HT1080 (cell line): ENCODE measurements around the gene GM2A. TPM values are rescaled to one million over a fixed set of nuclear protein-coding genes. Genes with fewer than 3 reads are reported as not detected.
"Not testable (repeated sequence)": the region's sequence is repeated elsewhere in the genome, so short reads cannot be mapped to it uniquely, and the experiment has no call there.

Source experiments
- DNase-seq: peaks from one replicate; pipeline ENCODE4 v3.0.0-alpha.2; 2015; ENCODE audit warnings: low read depth
- total RNA-seq: library from RNA; depleted of rRNA; stranded (reverse); fragments of >200 nt; shearing (Covaris generic); gene quantifications from 2 replicates; pipeline ENCODE4 v1.2.3, GENCODE V29; 2014

The GM2A gene
- total RNA-seq, 1 experiment from 2014 or later, result 20.3 TPM

DNA sequence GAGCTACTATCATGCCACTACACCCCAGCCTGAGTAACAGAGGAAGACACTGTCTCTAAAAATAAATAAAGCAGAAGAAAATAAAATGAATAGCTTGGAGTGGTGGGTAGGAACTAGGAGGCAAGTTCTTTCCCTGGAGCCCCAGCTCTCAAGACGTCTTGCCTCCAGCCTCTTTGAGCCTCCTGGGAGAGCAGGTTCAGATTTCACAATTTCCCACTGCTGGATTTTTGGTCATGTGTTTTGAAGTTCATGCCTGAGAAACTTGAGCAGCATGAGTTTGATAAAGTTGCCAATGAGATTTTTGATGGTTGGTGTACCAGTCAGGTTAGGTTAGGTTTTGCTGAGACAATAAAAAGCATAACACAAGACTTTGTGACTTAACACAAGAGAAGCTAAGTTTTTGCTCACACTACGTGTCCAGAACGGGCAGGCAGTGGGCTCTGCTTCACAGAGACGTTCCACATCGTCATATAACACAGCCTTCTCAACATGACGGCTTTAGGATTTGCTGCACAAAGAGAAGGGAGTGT lies 25.0 kb upstream of the GM2A start:
- DNase-seq, result no peak

DNA sequence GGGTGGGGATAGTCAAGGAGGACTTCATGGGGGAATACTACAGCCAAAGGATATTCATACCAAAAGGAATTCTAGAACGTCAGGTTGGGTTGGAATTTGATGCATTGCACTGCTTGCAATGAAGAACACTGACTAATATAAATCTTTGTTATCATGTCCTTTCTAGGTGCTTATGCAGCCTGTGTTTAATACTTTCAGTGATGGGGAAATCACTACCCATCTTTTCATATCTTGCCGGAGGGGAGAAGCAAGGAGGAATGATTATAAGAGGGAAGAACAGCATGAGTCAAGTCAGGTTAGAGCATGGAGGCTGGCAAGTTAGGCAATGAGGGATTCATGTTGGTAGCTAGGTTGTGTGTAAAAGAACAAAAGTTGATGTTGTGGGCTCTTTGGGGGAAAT lies 24.0 kb upstream of the GM2A start:
- no peak for DNase-seq

DNA sequence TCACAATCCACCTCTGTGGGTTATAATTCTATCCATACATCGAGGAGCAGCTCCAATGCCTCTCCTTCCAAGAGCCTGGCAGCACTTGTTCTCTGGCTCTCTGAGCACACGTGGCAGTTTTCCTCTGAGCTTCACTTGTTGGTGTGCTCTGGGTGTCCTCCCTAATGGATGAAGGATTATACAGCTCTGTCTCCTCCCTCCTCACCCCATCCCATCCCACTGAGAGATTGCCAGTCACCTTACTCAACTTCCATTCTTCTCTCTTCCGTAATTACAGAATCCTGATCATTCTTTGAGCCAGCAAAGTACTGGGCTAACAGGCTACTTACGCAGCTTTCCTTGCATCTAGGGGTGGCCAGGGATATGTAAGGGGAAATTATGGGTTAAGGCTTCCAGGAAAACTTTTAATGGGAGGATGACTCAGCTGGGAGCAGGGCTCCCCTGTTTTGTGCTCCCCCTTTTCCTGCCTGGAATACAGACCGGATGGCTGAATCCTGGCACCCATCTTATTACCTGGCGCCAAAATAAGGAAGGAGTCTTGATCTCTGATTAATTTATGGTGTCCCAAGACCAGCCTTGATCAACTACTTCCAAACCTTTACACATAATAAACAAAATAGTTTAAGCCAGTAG lies 22.8 kb upstream of the GM2A start:
- DNase-seq, result no peak

DNA sequence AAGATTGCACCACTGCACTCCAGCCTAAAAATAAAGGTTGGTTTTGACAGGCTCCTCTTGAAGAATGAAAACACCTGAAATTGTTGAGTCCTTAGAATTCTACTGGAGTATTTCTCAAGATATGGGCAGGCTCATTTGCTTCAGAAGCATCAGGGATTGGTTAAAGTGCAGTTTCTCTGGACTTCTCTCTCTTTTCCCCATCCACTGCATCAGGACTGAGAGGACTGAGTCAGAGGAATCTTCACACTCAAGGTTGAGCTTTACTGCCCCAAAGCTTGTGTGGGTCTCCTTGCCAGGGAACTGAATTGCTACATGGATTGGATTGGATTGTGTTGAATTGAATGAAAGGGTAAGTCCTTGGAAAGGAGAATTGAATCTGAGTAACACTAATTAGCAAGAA lies 21.6 kb upstream of the GM2A start:
- DNase-seq, result no peak

DNA sequence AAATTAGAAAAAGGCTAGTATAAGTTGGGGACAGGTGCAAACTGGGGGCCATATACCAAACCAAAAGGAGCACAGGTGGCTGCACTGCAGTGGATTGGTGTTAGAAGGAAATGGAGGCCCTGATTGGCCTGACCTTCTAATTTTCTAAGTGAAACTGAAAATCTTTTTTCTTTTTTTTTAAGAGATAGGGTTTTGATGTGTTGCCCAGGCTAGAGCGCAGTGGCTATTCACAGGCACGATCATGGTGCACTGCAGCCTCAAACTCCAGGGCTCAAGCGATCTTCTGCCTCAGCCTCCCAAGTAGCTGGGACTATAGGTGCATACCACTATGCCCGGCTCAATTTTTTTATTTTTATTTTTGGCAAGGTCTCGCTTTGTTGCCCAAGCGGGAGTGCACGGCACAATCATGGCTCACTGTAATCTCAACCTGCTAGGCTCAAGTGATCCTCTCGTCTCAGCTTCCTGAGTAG lies 19.3 kb upstream of the GM2A start:
- DNase-seq, result no peak

DNA sequence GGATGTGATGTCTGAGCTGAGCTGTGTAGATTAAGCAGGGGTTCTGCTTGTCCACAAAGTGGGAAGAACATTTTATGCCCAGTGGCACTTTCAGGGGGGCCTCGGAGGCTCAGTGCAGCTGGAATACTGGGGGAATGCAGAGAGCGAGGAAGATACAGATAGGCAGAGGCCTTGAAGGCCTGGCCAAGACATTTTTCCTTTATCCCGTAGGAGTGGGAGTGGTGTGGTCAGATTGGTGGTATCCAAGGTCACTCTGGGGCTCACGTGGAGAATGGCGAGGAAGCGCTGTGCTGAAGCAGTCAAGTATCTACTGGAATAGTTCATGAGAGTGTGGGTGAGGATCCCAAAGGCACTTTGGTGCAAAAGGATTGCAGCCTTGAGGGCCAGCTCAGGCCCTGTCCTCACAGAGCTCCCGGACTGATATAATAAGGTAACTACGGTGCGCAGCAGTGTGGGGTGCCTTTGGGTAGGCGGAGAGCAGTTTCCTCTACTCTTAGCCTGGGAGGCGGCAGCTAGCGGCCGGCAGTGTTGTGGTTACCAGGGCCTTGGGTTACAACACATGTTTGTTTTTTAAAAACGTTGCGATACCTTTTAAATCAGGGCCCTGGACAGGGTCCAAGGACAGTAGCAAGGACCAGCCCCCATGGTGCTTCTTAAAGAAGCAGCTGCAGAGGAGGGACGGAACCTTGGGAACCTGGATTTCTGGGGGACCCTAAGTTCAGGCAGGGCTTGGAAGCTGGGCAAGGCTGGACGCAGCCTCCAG lies 18.3 kb upstream of the GM2A start:
- peak; percentile 54 for DNase-seq

DNA sequence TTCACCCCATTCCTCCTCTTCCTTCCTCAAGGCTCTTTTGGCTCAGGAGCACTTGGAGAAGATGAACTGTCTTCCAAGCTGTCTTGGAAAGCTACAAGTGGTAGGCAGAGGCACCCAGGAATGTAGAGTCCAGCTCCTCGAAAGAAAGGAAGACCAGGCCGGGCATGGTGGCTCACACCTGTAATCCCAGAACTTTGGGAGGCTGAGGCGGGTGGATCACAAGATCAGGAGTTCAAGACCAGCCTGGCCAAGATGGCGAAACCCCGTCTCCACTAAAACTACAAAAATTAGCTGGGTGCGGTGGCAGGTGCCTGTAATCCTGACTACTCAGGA lies 17.8 kb upstream of the GM2A start:
- not testable (repeated sequence) for DNase-seq

DNA sequence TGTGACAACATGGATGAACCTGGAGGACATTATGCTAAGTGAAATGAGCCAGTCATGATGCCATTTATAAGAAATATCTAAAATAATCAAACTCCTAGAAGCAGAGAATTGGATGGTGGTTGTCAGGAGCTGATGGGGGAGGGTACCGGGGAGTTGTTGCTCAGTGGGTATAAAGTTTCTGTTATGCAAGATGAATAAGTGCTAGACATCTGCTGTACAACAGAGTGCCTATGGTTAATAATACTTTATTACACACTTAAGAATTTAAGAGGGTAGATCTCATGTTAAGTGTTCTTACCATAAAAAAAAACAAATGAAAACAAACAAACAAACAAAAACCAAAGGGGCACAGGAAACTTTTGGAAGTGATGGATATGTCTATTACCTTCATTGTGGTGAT lies 16.1 kb upstream of the GM2A start:
- no peak for DNase-seq

DNA sequence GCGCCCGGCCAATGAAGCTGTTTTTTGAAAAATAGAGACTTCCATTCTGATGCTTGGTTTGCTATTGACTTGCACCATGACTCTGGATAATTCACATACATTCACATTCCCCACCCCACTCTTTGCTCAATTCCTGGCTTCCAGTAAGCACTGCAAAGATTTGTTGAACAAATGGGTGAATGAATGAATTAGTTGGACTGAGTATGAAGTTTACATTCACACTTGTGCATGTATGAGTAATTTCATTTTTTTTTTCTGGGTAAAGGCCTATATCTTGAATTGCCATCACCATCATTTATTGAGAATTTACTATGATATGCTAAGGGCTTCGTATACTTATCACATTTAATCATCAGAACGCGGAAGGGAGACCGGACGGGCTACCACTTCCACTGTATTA lies 15.3 kb upstream of the GM2A start:
- no peak for DNase-seq

DNA sequence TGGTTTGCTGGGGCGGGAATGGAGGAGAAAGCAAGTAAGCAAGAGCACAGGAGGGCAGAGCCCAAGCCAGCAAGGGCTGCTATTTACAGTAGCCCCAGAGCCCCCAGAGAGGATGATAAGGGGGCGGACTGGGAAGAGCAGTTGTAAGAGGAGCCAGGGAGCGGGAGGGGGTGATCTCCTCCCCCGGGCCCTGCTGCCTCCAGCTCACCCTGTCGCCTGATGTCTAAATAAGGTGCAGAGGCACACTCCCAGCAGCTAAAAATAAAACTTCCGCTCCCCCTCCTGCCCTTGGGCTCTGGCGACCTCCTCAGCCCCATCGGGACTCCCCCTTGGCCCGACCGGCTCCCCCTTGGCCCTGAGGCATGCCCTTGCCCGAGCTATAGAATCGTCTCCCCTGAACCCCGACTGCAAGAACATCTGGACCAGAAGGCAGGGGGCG lies 14.7 kb upstream of the GM2A start:
- DNase-seq, result no peak

DNA sequence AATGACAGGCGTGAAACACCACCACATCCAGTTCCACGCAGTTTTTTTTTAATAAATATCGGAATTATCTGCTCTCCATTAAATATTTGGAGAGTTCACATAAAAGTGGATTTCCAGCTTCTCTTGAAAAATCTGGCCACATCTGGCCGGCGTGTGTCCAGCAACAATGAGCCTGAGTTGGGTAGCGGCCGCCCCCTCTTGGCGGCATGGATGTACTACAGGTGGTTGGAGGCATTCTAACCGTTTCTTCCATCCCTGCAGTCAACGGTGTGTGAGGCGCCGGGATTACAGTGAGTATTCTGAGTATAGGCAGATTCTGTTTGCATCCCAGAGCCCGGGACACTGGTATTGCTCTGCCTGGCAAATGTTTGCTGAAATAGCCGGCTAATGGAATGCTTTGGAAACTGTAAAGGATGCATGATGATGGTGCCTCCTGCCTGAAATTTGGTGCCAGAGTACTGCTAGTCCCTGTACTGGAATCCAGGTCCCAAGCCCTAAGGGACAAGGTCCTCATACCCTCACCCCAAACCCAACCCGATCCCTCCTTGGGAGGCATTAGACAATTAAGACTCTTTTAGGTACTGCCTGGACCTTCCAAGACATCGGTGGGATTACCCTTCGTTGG lies 13.6 kb upstream of the GM2A start:
- peak; percentile 69 for DNase-seq

DNA sequence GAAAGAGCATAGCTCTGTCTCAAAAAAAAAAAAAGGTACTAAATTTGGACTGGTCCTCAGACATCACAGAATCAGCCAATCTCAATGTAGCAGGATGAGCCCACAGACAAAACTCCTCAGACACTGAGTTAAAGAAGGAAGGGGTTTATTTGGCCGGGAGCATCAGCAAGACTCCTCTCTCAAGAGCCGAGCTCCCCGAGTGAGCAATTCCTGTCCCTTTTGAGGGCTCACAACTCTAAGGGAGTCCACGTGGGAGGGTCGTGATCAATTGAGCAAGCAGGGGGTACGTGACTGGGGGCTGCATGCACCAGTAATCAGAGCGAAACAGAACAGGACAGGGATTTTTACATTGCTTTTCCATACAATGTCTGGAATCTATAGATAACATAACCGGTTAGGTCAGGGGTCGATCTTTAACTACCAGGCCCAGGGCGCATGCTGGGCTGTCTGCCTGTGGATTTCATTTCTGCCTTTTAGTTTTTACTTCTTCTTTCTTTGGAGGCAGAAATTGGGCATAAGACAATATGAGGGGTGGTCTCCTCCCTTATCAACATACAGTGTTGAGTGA lies 12.6 kb upstream of the GM2A start:
- DNase-seq, result not testable (repeated sequence)

DNA sequence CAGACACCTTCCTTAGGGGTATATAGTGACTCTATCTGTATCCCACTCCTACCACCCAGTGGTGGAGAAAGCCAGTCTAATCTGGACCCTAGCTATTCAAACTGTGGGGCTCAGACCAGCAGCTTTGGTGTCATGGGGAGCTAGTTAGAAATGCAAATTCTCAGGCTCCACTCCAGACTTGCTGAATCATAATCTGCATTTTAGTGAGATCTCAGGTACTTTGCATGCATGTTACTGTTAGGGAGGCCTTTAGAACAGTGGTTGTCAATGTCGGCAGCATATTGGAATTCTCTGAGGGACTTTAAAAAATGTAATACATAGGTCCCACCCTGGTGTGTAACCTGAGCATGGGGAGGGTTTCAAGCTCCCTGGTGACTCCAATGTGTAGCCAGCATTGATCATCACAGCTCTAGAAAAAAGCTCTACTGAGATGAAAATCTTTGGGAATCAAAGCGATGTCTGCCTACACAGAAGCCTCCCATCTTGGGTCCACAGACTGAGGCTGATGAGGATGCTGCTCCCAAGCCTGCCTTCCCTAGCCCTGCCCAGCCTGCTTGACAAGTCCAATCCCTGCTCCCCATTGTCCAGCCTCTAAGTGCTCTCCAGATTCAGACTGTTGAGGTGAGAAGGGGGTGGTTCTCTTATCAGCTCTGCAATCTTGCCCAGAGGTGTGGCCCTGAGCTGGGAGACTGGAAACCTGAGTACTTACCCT lies 11.9 kb upstream of the GM2A start:
- no peak for DNase-seq

DNA sequence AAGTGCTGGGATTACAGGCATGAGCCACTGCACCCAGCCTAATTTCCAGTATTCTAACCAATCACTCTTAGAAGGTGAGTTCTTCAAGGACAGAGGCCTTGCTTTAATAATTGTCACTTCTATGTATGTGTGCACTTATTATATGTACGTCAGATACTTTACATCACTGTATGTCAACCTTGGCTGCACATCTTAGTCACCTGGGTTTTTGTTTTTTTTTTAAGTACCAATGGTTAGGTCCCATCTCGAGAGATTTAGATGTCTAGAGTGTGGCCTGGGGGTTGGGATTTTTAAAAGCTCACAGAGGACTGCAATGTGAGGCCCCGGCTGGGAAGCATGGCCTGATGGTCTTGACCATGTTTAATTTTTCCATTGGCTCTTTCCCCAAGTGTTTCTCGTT lies 9.9 kb upstream of the GM2A start:
- DNase-seq, result no peak

DNA sequence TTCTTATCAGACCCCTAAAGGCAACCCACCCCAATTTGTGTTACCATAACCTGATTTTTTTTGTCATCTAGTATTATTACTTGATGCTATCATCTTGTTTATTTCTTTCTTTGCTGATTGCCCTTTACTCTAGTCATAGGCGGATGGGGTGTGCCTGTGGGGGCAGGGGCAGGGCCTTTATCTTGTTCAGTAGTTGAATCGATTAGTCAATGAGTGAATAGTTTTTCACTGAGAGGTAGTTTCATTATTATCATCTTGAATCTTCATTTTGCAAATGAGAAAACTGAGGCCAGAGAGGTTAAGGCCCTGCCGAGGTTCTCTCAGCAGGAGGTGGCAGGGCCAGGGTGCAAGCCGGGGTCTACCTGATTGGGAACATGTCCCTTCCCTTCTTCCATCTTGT lies 9.4 kb upstream of the GM2A start:
- DNase-seq, result no peak

DNA sequence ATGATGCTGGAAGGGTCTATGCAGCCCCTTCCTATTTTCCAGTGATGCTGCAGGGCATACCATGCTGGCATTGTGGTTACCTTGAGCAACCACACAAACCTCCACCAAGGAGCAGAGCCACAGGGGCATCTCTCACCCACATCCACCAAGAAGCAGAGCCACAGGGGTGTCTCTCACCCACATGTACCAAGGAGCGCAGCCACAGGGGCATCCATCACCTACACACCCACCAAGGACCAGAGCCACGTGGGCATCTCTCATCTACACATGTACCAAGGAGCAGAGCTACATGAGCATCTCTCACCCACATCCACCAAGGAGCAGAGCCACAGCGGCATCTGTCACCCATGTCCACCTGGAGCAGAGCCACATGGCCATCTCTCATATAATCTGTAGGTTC lies 8.8 kb upstream of the GM2A start:
- DNase-seq, result no peak

DNA sequence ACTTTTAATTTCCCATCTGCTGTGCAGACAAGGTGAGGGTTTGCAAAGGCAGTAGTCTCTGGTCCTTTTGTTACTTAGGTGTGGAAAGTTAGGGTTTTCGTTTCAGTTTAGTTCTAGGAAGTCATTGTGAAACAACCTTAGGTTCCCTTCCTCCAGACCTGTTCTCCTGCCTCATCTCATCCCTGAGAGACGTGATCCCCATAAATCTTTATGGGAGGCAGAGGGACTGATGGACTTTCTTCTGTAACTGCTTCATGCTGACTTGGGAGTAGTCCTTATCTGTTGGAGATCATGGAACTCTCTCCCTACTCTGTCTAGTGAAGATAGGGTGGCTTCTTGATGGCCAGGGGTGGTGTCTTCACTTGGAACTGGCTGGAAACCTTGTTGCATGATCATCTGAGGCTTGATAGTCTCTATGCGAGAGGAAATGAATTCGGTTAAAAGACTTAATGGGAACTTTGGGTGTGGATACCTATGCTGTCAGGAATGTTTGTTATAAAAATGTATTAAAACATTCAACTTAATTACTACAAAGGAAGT lies 7.2 kb upstream of the GM2A start:
- DNase-seq, result no peak

DNA sequence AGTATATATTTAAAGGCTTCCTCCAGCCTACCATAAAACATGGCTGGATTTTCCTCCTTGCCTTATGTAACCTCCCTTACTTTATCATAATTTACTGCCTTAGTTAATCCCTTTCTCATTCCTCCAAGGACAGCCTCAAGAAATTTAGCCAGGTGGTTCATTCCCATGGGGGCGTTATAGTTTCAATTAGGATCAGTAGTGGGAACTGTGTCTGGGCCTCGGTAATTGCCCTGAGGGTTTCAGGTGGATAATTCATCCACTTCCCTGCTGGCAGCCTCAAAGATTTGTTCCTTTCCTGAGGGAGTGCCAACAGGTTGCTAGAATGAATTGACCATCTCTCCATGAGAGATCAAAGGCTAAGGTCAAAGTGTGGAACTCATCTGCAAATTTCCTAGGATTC lies 4.3 kb upstream of the GM2A start:
- DNase-seq, result no peak

DNA sequence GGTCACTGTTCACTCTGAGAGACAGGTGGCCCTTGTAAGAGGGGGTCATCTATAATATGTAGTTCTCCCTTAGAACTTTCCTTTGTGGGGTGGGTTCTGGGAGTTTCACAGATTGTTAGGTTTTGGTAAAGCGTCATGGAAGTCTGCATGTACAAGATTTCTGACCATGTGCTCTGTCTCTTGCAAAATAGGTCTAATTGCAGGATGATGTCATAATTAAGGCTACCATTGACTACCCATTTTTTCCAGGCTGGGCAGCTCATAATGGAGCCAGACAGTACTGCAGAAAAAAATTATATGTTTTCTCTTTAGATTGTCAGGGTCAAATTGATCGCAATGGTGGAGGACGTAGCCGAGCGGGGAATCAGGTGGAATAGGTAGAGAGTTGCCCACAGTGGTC lies 3.7 kb upstream of the GM2A start:
- no peak for DNase-seq

DNA sequence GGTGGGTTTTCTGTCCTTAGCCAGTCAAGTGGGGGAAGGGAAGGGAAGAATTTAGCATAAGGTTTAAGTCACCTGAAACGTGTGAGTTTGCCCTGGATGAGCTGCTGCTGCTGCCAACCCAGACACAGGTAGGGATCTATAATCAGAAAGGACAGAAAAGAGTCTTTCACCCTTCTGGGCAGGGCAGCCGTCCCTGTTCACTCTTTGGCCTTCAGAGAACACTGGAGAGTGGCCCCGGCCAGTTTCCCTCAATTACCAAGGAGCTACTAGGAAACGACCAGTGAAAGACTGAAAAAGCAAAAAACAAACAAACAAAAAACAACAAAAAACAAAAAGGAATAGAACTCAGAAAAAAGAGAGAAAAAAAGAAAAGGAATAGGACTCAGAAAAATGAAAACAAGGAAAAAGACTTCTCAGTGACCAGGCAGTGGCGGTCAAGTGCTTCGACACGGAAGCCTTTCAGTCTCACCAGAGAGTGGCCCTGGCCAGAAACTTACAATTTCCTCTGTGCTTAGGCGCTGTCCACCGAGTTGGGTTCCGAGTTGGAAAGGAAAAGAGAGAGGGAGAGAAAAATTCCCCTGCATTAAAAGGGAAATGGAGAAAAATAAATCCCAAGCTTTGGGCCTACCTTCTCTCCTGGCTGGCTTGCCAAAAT lies 2.5 kb upstream of the GM2A start:
- DNase-seq, result no peak
